Ascending aorta (tissue), 2 donors: ENCODE results near the gene MEGF11. TPM values are rescaled to one million over a fixed set of nuclear protein-coding genes. Genes with fewer than 3 reads are reported as not detected.

ENCODE experiments used
- DNase-seq, 2 donors: peaks; one replicate each; pipeline ENCODE4 v3.0.0-alpha.2; 2019; ENCODE audit warnings: low spot score in 2 of 2
- H3K27ac ChIP-seq, 2 donors: fragments of 200-600 bp; sonication (generic); one replicate each; pipeline ENCODE4 v1.5.1; 2016 to 2017; ENCODE audit warnings: mild to moderate bottlenecking in 1 of 2
- H3K27me3 ChIP-seq: fragments of 200-600 bp; sonication (generic); one replicate; pipeline ENCODE4 v1.5.1; 2017
- H3K36me3 ChIP-seq, 2 donors: fragments of 200-600 bp; sonication (generic); one replicate each; pipeline ENCODE4 v1.5.1; 2016
- H3K4me1 ChIP-seq, 2 donors: fragments of 200-600 bp; sonication (generic); one replicate each; pipeline ENCODE4 v1.5.1; 2016 to 2017; ENCODE audit warnings: mild to moderate bottlenecking in 1 of 2
- H3K4me3 ChIP-seq, 2 donors: fragments of 200-600 bp; sonication (generic); one replicate each; pipeline ENCODE4 v1.5.1; 2016 to 2017; ENCODE audit warnings: mild to moderate bottlenecking in 1 of 2
- H3K9me3 ChIP-seq, 2 donors: fragments of 200-600 bp; sonication (generic); one replicate each; pipeline ENCODE4 v1.5.1; 2016
- intact Hi-C: fragments of 100-400 bp; cut with DNase I; formaldehyde crosslinking; loops from one replicate; pipeline ENCODE4 v1.15.1; 2023
- total RNA-seq: library from RNA; depleted of rRNA; stranded (reverse); fragments of >200 nt; gene quantifications from one replicate; pipeline ENCODE4 v1.1.0, GENCODE V29; 2016
- TF ChIP-seq, protein P1 (sequence below), 3 experiments: fragments of 200-600 bp in 2 of 3; fragments of 450-650 bp in 1 of 3; sonication (generic) in 2 of 3; IDR thresholded peaks; one replicate each; pipeline ENCODE4 v1.5.1; 2016 to 2019; ENCODE audit warnings: antibody characterized with exemption in 3 of 3, mild to moderate bottlenecking in 1 of 3, moderate library complexity in 1 of 3

The MEGF11 gene
- total RNA-seq, 1 donor from 2014 or later, result not detected

DNA sequence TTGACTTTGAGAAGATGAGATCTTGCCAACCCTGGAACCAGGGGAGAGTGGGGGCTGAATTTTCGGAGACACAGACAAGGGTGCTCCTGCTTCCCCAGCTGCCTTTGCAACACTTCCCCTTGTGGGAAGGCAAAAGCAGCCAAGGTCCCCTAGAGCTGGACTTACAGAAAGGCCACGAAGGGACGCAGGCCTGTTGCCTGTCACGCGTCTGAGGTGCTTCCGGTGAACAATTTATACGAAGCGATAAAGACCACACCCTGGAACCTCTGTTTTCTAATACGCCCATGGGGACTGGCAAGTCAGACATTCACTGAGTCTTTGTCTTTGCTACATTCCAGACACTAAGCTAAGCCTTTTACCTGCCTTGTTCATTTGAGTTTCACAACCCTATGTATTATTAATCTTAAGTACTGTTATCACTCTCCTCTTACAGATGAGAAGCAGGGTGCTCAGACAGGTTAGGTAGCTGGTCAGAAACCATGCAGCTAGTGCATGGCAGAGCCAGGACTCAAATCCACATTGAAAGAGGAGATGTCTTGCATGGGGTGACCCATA lies 13.2 kb downstream of the MEGF11 start:
- TF ChIP-seq, protein P1, sequence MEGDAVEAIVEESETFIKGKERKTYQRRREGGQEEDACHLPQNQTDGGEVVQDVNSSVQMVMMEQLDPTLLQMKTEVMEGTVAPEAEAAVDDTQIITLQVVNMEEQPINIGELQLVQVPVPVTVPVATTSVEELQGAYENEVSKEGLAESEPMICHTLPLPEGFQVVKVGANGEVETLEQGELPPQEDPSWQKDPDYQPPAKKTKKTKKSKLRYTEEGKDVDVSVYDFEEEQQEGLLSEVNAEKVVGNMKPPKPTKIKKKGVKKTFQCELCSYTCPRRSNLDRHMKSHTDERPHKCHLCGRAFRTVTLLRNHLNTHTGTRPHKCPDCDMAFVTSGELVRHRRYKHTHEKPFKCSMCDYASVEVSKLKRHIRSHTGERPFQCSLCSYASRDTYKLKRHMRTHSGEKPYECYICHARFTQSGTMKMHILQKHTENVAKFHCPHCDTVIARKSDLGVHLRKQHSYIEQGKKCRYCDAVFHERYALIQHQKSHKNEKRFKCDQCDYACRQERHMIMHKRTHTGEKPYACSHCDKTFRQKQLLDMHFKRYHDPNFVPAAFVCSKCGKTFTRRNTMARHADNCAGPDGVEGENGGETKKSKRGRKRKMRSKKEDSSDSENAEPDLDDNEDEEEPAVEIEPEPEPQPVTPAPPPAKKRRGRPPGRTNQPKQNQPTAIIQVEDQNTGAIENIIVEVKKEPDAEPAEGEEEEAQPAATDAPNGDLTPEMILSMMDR (IDR thresholded peaks at IDR 0.05), result no peak
- no peak overlapping the region for H3K4me3 ChIP-seq
- no peaks in the 10 kb centered on the region for H3K36me3 ChIP-seq
- DNase-seq, result no peak
- H3K27me3 ChIP-seq, result no peaks in the 10 kb centered on the region
- intact Hi-C loops, result no loop called here
- H3K9me3 ChIP-seq, result no peaks in the 10 kb centered on the region
- no peak overlapping the region for H3K27ac ChIP-seq
- H3K4me1 ChIP-seq, result no peaks in the 10 kb centered on the region

DNA sequence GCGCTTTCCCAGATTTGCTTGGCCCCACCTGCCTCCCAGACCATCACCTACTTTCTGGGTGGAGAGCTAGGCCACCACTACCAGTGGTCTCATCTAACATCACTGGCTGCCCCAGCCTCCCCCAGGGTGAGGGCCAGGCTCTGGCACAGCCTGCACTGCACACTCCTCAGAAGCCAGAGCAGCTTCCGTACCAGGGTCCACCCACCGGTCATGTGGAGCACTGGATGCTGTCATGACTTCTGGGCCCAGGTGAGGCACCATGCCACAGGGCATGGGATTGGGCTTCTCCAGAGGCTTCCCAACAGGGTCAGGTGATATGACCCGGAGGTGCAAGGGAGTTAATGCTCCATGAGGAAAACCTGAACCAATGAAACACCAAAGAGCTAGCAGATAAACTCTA lies 14.0 kb downstream of the MEGF11 start:
- no peaks in the 10 kb centered on the region for H3K4me1 ChIP-seq
- H3K9me3 ChIP-seq, result no peaks in the 10 kb centered on the region
- H3K36me3 ChIP-seq, result no peaks in the 10 kb centered on the region
- intact Hi-C loops, result loop anchor here (5.0 kb wide), 1 partner anchor 507 kb away; no protein-coding TSS in a partner anchor
- no peak overlapping the region for H3K27ac ChIP-seq
- TF ChIP-seq, protein P1 (IDR thresholded peaks at IDR 0.05), result no peak
- no peak for DNase-seq
- no peaks in the 10 kb centered on the region for H3K27me3 ChIP-seq
- no peak overlapping the region for H3K4me3 ChIP-seq

DNA sequence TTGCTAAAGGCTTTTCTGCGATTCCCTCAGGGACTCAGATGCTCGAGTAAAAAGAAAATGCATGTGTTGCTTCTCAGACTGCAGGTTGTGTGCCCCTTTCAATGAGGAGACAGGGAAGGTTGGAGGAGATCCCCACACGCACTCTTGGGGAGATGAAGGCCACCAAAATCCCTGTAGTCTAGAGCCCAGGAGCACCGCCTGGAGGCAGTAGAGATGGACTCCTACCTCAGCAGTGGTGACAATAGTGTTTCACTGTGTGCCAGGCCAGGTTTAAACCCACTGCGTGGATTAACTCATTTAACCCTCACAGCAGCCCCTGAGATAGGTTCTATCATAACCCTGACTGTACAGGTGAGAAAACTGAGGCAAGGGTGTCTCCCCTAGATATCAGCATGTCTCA lies 15.2 kb downstream of the MEGF11 start:
- intact Hi-C loops, result loop anchor here (5.0 kb wide), 1 partner anchor 506 kb away; no protein-coding TSS in a partner anchor
- Histone ChIP-seq H3K4me3 (no peak overlapping the region), H3K27ac (no peak overlapping the region), H3K36me3 (no peaks in the 10 kb centered on the region), H3K4me1 (no peaks in the 10 kb centered on the region), H3K27me3 (no peaks in the 10 kb centered on the region), H3K9me3 (no peaks in the 10 kb centered on the region)
- TF ChIP-seq, protein P1 (IDR thresholded peaks at IDR 0.05), result no peak
- no peak for DNase-seq

DNA sequence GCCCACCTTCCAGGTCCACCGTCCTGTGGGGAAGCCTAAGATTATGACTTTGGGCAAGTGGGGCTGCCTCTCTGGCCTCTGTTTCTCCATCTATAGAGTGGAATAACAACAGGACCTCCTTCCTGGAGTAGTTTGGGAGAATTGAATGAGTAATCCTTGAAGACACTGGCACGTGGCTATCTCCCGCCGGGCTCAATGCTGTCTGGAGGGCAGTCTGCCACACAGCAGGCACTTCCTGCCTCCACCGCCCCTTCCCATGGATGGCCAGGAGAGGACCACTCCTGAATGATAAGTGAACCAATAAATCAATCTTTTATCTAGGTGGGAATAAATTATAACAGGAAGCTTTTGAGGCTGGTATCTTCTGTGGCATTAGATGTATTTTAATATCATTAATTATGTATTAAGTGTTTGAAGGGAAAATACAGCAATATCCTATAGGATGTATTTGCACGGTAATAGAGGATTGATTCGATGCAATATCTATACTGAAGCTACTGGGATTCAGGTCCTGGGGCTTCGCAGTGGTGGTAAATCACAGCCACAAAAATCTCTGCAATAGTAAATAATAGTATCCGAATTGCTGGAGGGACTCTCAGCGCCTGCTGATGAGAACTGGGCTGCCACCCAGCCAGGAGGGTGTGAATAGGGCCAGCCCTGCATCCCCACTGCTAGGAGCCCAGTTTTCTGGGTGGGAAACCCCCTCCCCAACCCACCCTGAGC lies 15.9 kb downstream of the MEGF11 start:
- intact Hi-C loops, result loop anchor here (5.0 kb wide), 1 partner anchor 505 kb away; no protein-coding TSS in a partner anchor
- TF ChIP-seq, protein P1 (IDR thresholded peaks at IDR 0.05), result no peak
- DNase-seq, result no peak
- no peaks in the 10 kb centered on the region for H3K4me1 ChIP-seq
- H3K27me3 ChIP-seq, result no peaks in the 10 kb centered on the region
- no peak overlapping the region for H3K27ac ChIP-seq
- no peaks in the 10 kb centered on the region for H3K36me3 ChIP-seq
- H3K9me3 ChIP-seq, result no peaks in the 10 kb centered on the region
- H3K4me3 ChIP-seq, result no peak overlapping the region

DNA sequence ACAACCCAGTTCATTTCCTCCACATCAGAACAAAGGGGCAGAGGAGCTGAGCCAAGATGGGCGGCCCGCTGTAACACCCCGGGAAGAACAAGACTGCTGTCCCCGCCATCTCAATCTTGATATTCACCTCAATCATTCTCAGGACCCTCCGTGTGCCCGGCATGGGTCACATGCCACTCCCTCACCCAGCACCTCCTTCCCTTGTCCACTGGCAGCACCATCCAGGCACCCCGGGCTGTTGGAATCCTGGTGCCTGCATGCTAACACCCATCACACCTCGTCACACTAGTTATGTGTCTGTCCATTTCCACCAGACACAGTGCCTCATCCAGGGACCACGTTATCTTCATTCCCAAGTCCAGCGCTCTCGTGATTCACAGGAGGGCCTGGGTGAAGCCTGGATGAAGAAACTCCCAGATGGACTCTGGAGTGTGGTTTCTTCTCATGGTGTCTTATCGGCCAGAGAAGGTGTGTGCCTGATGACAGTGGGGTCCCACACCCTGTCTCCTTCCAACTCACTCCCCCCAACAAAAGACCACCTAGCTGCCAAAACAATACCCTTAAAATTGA lies 16.7 kb downstream of the MEGF11 start:
- no peaks in the 10 kb centered on the region for H3K36me3 ChIP-seq
- no peaks in the 10 kb centered on the region for H3K4me1 ChIP-seq
- no peak overlapping the region for H3K27ac ChIP-seq
- intact Hi-C loops, result loop anchor here (5.0 kb wide), 1 partner anchor 505 kb away; no protein-coding TSS in a partner anchor
- H3K4me3 ChIP-seq, result no peak overlapping the region
- no peak for DNase-seq
- TF ChIP-seq, protein P1 (IDR thresholded peaks at IDR 0.05), result no peak
- no peaks in the 10 kb centered on the region for H3K27me3 ChIP-seq
- H3K9me3 ChIP-seq, result no peaks in the 10 kb centered on the region
